MCF 10A (cell line): Measurements from ENCODE around the gene TUBGCP2. TPM values are rescaled to one million over a fixed set of nuclear protein-coding genes. Genes with fewer than 3 reads are reported as not detected.

ENCODE experiments used
- BruUV-seq: library from RNA; stranded (reverse); fragments of 400-500 nt; replicated peaks from 2 replicates; lab custom pipeline; 2021; lab: Mats Ljungman, UMichigan
- CTCF ChIA-PET: fragments of 300-600 bp; sonication (Branson Sonifier 250); formaldehyde crosslinking; extraction: SDS; loops from one replicate; lab custom pipeline; 2021; ENCODE audit warnings: antibody characterized with exemption, inconsistent platforms; lab: Yijun Ruan, JAX
- POLR2A ChIA-PET: fragments of 300-600, 350-650 bp; sonication (Branson Sonifier 250); formaldehyde crosslinking; extraction: SDS; loops from one replicate; lab custom pipeline; 2020; ENCODE audit warnings: antibody characterized with exemption, inconsistent platforms; lab: Yijun Ruan, JAX
- DNase-seq: peaks from one replicate; pipeline ENCODE4 v3.0.0-alpha.2; 2018; ENCODE audit not compliant: unreplicated experiment
- H3K27ac Mint-ChIP-seq: one replicate; pipeline ENCODE4 v1.8.0; 2022; ENCODE audit warnings: mild to moderate bottlenecking, low read depth, mixed read lengths; ENCODE audit not compliant: unreplicated experiment
- H3K27me3 Mint-ChIP-seq: one replicate; pipeline ENCODE4 v1.8.0; 2022; ENCODE audit warnings: mixed read lengths; ENCODE audit not compliant: insufficient read depth, unreplicated experiment
- H3K36me3 Mint-ChIP-seq: one replicate; pipeline ENCODE4 v1.8.0; 2022; ENCODE audit warnings: mild to moderate bottlenecking, moderate library complexity, mixed read lengths; ENCODE audit not compliant: insufficient read depth, unreplicated experiment
- H3K4me1 Mint-ChIP-seq: one replicate; pipeline ENCODE4 v1.8.0; 2022; ENCODE audit warnings: mixed read lengths; ENCODE audit not compliant: insufficient read depth, unreplicated experiment
- H3K4me3 Mint-ChIP-seq: one replicate; pipeline ENCODE4 v1.8.0; 2022; ENCODE audit warnings: mild to moderate bottlenecking, moderate library complexity, mixed read lengths; ENCODE audit not compliant: unreplicated experiment
- H3K9me3 Mint-ChIP-seq: one replicate; pipeline ENCODE4 v1.8.0; 2022; ENCODE audit warnings: mixed read lengths; ENCODE audit not compliant: unreplicated experiment
- intact Hi-C: fragments of 100-400 bp; cut with micrococcal nuclease; formaldehyde crosslinking; loops from 2 replicates; pipeline ENCODE4 v1.14.1; 2022
- total RNA-seq: library from RNA; stranded (reverse); gene quantifications from 2 replicates; pipeline ENCODE4 v1.2.3, GENCODE V29; 2022
- TF ChIP-seq, protein P1 (sequence below): fragments of 200-600 bp; IDR thresholded peaks from one replicate; pipeline ENCODE4 v1.8.0; 2022; ENCODE audit warnings: antibody characterized with exemption, mild to moderate bottlenecking; ENCODE audit not compliant: unreplicated experiment

Gene TUBGCP2
- total RNA-seq, 1 experiment from 2014 or later, result 95.9 TPM

DNA sequence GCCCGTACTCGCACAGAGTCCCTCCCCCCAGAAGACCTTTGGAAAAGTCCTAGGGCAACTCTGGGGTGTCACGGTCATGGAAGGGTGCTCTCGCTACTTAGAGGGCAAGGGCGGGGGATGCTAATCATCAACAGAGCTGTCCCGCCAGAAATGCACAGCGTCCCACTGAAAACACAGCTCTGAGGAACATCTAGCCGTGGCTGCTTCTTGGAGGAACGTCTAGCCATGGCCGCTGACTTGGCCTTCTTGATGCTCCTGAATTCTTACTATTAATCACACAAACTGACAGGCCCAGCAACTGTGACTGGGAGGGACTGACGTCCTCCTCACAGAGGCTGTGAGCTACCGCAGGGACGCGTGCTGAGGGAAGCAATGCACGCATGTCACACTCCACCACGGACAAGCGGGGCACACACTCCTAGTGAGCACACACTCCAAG is 1.7 kb downstream of the TUBGCP2 start:
- ChIA-PET POLR2A (interaction anchor here (0.9 to 1.6 kb wide), 6 partner anchors 8 to 49 kb away, joined by 3 to 6 read pairs (median 4); no protein-coding TSS in a partner anchor), CTCF (interaction anchor here (0.7 to 2.2 kb wide), 19 partner anchors 8 to 956 kb away, joined by 3 to 14 read pairs (median 6); partner anchors contain the start of gene ECHS1)
- Mint-ChIP-seq H3K36me3 (peaks cover 35% of the 10 kb centered on the region), H3K4me3 (peak overlapping the region; percentile 98), H3K9me3 (no peaks in the 10 kb centered on the region), H3K4me1 (peaks cover 18% of the 10 kb centered on the region), H3K27me3 (no peaks in the 10 kb centered on the region), H3K27ac (peak overlapping the region; percentile 100)
- intact Hi-C loops, result loop anchor here (1.0 to 5.0 kb wide), 3 partner anchors 29 to 405 kb away; no protein-coding TSS in a partner anchor
- no peak for DNase-seq
- TF ChIP-seq, protein P1, sequence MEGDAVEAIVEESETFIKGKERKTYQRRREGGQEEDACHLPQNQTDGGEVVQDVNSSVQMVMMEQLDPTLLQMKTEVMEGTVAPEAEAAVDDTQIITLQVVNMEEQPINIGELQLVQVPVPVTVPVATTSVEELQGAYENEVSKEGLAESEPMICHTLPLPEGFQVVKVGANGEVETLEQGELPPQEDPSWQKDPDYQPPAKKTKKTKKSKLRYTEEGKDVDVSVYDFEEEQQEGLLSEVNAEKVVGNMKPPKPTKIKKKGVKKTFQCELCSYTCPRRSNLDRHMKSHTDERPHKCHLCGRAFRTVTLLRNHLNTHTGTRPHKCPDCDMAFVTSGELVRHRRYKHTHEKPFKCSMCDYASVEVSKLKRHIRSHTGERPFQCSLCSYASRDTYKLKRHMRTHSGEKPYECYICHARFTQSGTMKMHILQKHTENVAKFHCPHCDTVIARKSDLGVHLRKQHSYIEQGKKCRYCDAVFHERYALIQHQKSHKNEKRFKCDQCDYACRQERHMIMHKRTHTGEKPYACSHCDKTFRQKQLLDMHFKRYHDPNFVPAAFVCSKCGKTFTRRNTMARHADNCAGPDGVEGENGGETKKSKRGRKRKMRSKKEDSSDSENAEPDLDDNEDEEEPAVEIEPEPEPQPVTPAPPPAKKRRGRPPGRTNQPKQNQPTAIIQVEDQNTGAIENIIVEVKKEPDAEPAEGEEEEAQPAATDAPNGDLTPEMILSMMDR, result no peak
- BruUV-seq, result no TSS peak

DNA sequence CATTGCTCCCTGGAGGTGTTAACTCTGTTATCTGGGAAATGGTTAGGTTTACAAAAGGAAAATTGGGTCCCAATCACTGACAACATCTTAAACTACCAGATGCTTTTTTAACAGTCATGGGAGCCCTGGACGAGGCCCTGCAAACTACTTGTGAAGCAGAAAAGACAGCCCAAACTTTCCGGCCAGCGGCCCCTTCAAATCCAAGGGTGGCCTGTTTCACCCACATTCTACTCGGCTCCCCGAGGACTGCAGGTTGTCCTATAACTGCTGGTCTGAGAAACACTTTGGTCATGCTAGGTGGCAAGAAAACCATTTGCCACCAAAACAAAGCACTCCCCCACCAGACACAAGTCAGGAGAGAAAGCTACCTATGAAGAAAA is 2.6 kb downstream of the TUBGCP2 start:
- DNase-seq, result no peak
- Mint-ChIP-seq H3K27ac (no peak overlapping the region), H3K27me3 (no peaks in the 10 kb centered on the region), H3K9me3 (no peaks in the 10 kb centered on the region), H3K4me1 (peaks cover 18% of the 10 kb centered on the region), H3K4me3 (no peak overlapping the region), H3K36me3 (peaks cover 36% of the 10 kb centered on the region)
- intact Hi-C loops, result loop anchor here (5.0 kb wide), 2 partner anchors 164 to 404 kb away; no protein-coding TSS in a partner anchor
- BruUV-seq, result no TSS peak
- CTCF ChIA-PET, result interaction anchor here (0.7 to 2.2 kb wide), 4 partner anchors 15 to 136 kb away, joined by 3 to 7 read pairs (median 6); no protein-coding TSS in a partner anchor
- POLR2A ChIA-PET, result no interaction called here
- TF ChIP-seq, protein P1, result no peak

DNA sequence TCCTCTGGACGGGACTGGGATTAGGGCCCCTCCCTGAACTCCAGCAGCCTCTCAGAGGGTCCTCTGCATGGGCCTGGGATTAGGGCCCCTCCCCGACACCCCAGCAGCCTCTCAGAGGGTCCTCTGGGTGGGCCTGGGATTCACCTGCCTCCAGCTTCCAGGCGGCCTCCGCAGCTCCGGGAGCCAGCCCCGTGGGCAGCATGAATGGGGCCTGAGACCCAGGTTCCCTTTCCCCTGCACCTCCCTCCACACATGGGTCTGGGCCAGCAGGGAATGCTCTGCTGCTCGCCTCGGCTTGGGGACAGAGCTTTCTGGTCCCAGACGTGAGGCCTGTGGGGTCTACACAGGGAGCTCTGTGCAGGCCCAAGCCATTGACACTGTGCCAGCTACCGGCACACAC is 5.5 kb downstream of the TUBGCP2 start:
- Mint-ChIP-seq H3K4me3 (no peak overlapping the region), H3K27ac (peak overlapping the region; percentile 12), H3K36me3 (peaks cover 59% of the 10 kb centered on the region), H3K9me3 (no peaks in the 10 kb centered on the region), H3K27me3 (no peaks in the 10 kb centered on the region), H3K4me1 (peaks cover 18% of the 10 kb centered on the region)
- POLR2A ChIA-PET, result no interaction called here
- TF ChIP-seq, protein P1, result no peak
- intact Hi-C loops, result no loop called here
- CTCF ChIA-PET, result interaction anchor here (0.6 to 1.6 kb wide), 5 partner anchors 11 to 400 kb away, joined by 3 to 10 read pairs (median 3); no protein-coding TSS in a partner anchor
- no peak for DNase-seq
- BruUV-seq, result no TSS peak

DNA sequence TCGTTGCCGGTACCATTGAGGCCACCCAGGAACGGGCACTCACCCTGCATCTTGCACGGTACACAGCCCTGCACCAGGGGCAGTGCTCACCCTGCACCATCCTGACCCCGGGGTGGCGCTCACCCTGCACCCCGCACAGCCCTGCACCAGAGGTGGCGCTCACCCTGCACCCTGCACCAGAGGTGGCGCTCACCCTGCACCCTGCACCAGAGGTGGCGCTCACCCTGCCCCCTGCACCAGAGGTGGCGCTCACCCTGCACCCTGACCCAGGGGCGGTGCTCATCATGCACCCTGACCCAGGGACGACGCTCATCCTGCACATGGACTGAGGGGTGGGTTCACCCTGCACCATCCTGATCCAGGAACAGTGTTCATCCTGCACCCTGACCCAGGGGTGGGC is 6.4 kb downstream of the TUBGCP2 start:
- intact Hi-C loops, result no loop called here
- ChIA-PET POLR2A (no interaction called here), CTCF (interaction anchor here (0.6 kb wide), 1 partner anchor 200 kb away, joined by 3 read pairs; no protein-coding TSS in a partner anchor)
- BruUV-seq, result no TSS peak
- H3K4me1 Mint-ChIP-seq, result peaks cover 12% of the 10 kb centered on the region
- H3K36me3 Mint-ChIP-seq, result peaks cover 62% of the 10 kb centered on the region
- TF ChIP-seq, protein P1, result no peak
- no peak for DNase-seq
- no peaks in the 10 kb centered on the region for H3K9me3 Mint-ChIP-seq
- H3K4me3 Mint-ChIP-seq, result no peak overlapping the region
- H3K27me3 Mint-ChIP-seq, result no peaks in the 10 kb centered on the region
- H3K27ac Mint-ChIP-seq, result no peak overlapping the region
